IMR-90 (cell line): Measurements from ENCODE around the gene CPLX3. TPM values are rescaled to one million over a fixed set of nuclear protein-coding genes. Genes with fewer than 3 reads are reported as not detected.

Source experiments
- ATAC-seq: fragments of 200-7000 bp; cut with Tn5 transposase; 2 replicates; pipeline ENCODE4 v1.9.1; 2020; ENCODE audit warnings: low read depth, mild to moderate bottlenecking, moderate library complexity
- BruUV-seq: library from RNA; stranded (reverse); fragments of 400-500 nt; replicated peaks from 2 replicates; lab custom pipeline; 2021; lab: Mats Ljungman, UMichigan
- CTCF ChIA-PET: fragments of 300-600 bp; formaldehyde crosslinking; extraction: SDS; loops from one replicate; lab custom pipeline; 2021; ENCODE audit warnings: antibody characterized with exemption; lab: Yijun Ruan, JAX
- POLR2A ChIA-PET: fragments of 300-600 bp; sonication (Branson Sonifier 250); formaldehyde crosslinking; loops from one replicate; lab custom pipeline; 2022; ENCODE audit warnings: antibody characterized with exemption; ENCODE audit not compliant: unreplicated experiment; lab: Charles Lee
- DNase-seq: peaks from one replicate; pipeline ENCODE4 v3.0.0; 2013
- H2AFZ ChIP-seq: replicated peaks from 2 replicates; pipeline ENCODE3; 2013; ENCODE audit warnings: low read length, mild to moderate bottlenecking; ENCODE audit not compliant: poor library complexity
- H2AK5ac ChIP-seq: 2 replicates; pipeline ENCODE4 v1.6.1; 2013; ENCODE audit warnings: low read depth, low read length, inconsistent platforms
- H2AK9ac ChIP-seq: replicated peaks from 2 replicates; pipeline ENCODE3; 2013; ENCODE audit warnings: mild to moderate bottlenecking, low read depth, low read length, moderate library complexity; ENCODE audit not compliant: poor library complexity
- H2BK120ac ChIP-seq: 2 replicates; pipeline ENCODE4 v1.6.1; 2013; ENCODE audit warnings: low read depth, low read length, inconsistent platforms
- H2BK15ac ChIP-seq: 3 replicates; pipeline ENCODE4 v1.6.1; 2013; ENCODE audit warnings: low read depth, low read length, inconsistent platforms
- H2BK20ac ChIP-seq: 2 replicates; pipeline ENCODE4 v1.6.1; 2013; ENCODE audit warnings: low read depth, mild to moderate bottlenecking, inconsistent platforms, low read length, moderate library complexity
- H2BK5ac ChIP-seq: 2 replicates; pipeline ENCODE4 v1.6.1; 2013; ENCODE audit warnings: mild to moderate bottlenecking, low read depth, low read length, inconsistent platforms; ENCODE audit not compliant: poor library complexity, severe bottlenecking
- H3K14ac ChIP-seq: replicated peaks from 2 replicates; pipeline ENCODE4 v1.6.1; 2013; ENCODE audit warnings: low read depth, low read length, inconsistent platforms
- H3K18ac ChIP-seq: 2 replicates; pipeline ENCODE4 v1.6.1; 2013; ENCODE audit warnings: low read depth, low read length, control low read depth
- H3K23ac ChIP-seq: 2 replicates; pipeline ENCODE4 v1.6.1; 2013; ENCODE audit warnings: low read depth, low read length, inconsistent platforms
- H3K27ac ChIP-seq: 2 replicates; pipeline ENCODE4 v1.5.1; 2013; ENCODE audit warnings: mild to moderate bottlenecking, control low read depth, low read length; ENCODE audit not compliant: insufficient read depth
- H3K27me3 ChIP-seq: 2 replicates; pipeline ENCODE4 v1.6.1; 2013; ENCODE audit warnings: low read length; ENCODE audit not compliant: control insufficient read depth, insufficient read depth
- H3K36me3 ChIP-seq: 2 replicates; pipeline ENCODE4 v1.6.1; 2013; ENCODE audit warnings: low read length, mixed read lengths; ENCODE audit not compliant: control insufficient read depth, insufficient read depth
- H3K4ac ChIP-seq: 2 replicates; pipeline ENCODE4 v1.6.1; 2013; ENCODE audit warnings: low read depth, low read length, inconsistent platforms
- H3K4me1 ChIP-seq: 2 replicates; pipeline ENCODE4 v1.6.1; 2013; ENCODE audit warnings: low read length, mixed read lengths; ENCODE audit not compliant: control insufficient read depth, insufficient read depth
- H3K4me2 ChIP-seq: 2 replicates; pipeline ENCODE4 v1.6.1; 2013; ENCODE audit warnings: low read depth, mild to moderate bottlenecking, control low read depth, low read length, moderate library complexity
- H3K4me3 ChIP-seq: 2 replicates; pipeline ENCODE4 v1.5.1; 2013; ENCODE audit warnings: low read depth, mild to moderate bottlenecking, control low read depth, low read length, moderate library complexity; ENCODE audit not compliant: insufficient read depth
- H3K56ac ChIP-seq: 2 replicates; pipeline ENCODE4 v1.6.1; 2013; ENCODE audit warnings: low read length, inconsistent platforms; ENCODE audit not compliant: insufficient read depth; ENCODE audit errors: extremely low read depth
- H3K79me1 ChIP-seq, 2 experiments: 2 replicates each; pipeline ENCODE4 v1.6.1; 2013; ENCODE audit warnings: low read length in 2 of 2, inconsistent platforms in 1 of 2, low read depth in 1 of 2
- H3K9ac ChIP-seq: 2 replicates; pipeline ENCODE4 v1.6.1; 2013; ENCODE audit warnings: low read depth, low read length, control low read depth
- H3K9me1 ChIP-seq: 2 replicates; pipeline ENCODE4 v1.6.1; 2013; ENCODE audit warnings: low read length, inconsistent platforms; ENCODE audit not compliant: insufficient read depth
- H3K9me3 ChIP-seq: 2 replicates; pipeline ENCODE4 v1.6.1; 2013; ENCODE audit warnings: low read length; ENCODE audit not compliant: control insufficient read depth, insufficient read depth
- H4K20me1 ChIP-seq: 2 replicates; pipeline ENCODE4 v1.6.1; 2013; ENCODE audit warnings: low read length, inconsistent platforms; ENCODE audit not compliant: insufficient read depth
- H4K5ac ChIP-seq: 2 replicates; pipeline ENCODE4 v1.6.1; 2013; ENCODE audit warnings: mild to moderate bottlenecking, low read depth, low read length, control low read depth
- H4K8ac ChIP-seq, 2 experiments: 2 replicates each; pipeline ENCODE4 v1.6.1; 2013; ENCODE audit warnings: low read depth in 2 of 2, low read length in 2 of 2, control low read depth in 1 of 2, inconsistent platforms in 1 of 2
- H4K91ac ChIP-seq: 2 replicates; pipeline ENCODE4 v1.6.1; 2013; ENCODE audit warnings: low read depth, low read length, inconsistent platforms; ENCODE audit not compliant: insufficient read depth
- BHLHE40 ChIP-seq: fragments of 150-350 bp; IDR thresholded peaks from 2 replicates; pipeline ENCODE4 v1.6.1; 2016; ENCODE audit warnings: mild to moderate bottlenecking, low read depth, low read length
- CEBPB ChIP-seq: IDR thresholded peaks from 2 replicates; pipeline ENCODE4 v1.6.1; 2012; ENCODE audit warnings: low read depth, low read length, improper control_type of control experiment
- CHD1 ChIP-seq: IDR thresholded peaks from 2 replicates; pipeline ENCODE4 v1.6.1; 2012; ENCODE audit warnings: low read depth, low read length, improper control_type of control experiment
- CTCF ChIP-seq: conservative IDR thresholded peaks from 2 replicates; pipeline ENCODE4 v1.5.1; 2012; ENCODE audit warnings: mild to moderate bottlenecking, low read depth, low read length, improper control_type of control experiment
- MAFK ChIP-seq: IDR thresholded peaks from 2 replicates; pipeline ENCODE4 v1.6.1; 2012; ENCODE audit warnings: low read depth, low read length, improper control_type of control experiment
- MAZ ChIP-seq: IDR thresholded peaks from 2 replicates; pipeline ENCODE4 v1.6.1; 2012; ENCODE audit warnings: low read depth, mild to moderate bottlenecking, low read length, improper control_type of control experiment, moderate library complexity, borderline replicate concordance
- NFE2L2 ChIP-seq: fragments of 150-350 bp; IDR thresholded peaks from 2 replicates; pipeline ENCODE4 v1.6.1; 2016; ENCODE audit warnings: low read depth, mild to moderate bottlenecking, low read length
- POLR2A ChIP-seq: IDR thresholded peaks from 2 replicates; pipeline ENCODE4 v1.6.1; 2012; ENCODE audit warnings: mild to moderate bottlenecking, low read depth, low read length
- RAD21 ChIP-seq: IDR thresholded peaks from 2 replicates; pipeline ENCODE4 v1.6.1; 2012; ENCODE audit warnings: low read length, improper control_type of control experiment
- RCOR1 ChIP-seq: IDR thresholded peaks from 2 replicates; pipeline ENCODE4 v1.6.1; 2012; ENCODE audit warnings: mild to moderate bottlenecking, low read length, improper control_type of control experiment; ENCODE audit not compliant: insufficient replicate concordance
- RFX5 ChIP-seq: IDR thresholded peaks from 2 replicates; pipeline ENCODE4 v1.8.0; 2012; ENCODE audit warnings: low read depth, mild to moderate bottlenecking, low read length, moderate library complexity
- SMC3 ChIP-seq: fragments of 150-350 bp; IDR thresholded peaks from 2 replicates; pipeline ENCODE4 v1.6.1; 2016; ENCODE audit warnings: low read depth, mild to moderate bottlenecking, antibody characterized with exemption, low read length, moderate library complexity
- USF2 ChIP-seq: fragments of 150-350 bp; IDR thresholded peaks from 2 replicates; pipeline ENCODE4 v1.6.1; 2017; ENCODE audit warnings: mild to moderate bottlenecking, antibody characterized with exemption, low read length, low read depth
- WGBS, 2 experiments: methylation state at CpG; one replicate each; pipeline versions ENCODE4 v1.1.5 to v1.1.7; 2013; ENCODE audit warnings: missing lambda C conversion rate in 2 of 2; ENCODE audit not compliant: insufficient read length in 1 of 2; ENCODE audit errors: extremely low coverage in 2 of 2; 5-methylcytosine and 5-hydroxymethylcytosine counted together
- dilution Hi-C: fragments of 300-500 bp; cut with HindIII; formaldehyde crosslinking; loops from one replicate; pipeline ENCODE4 v1.14.3; 2018; ENCODE audit warnings: low sequenced_read_pairs; ENCODE audit not compliant: unreplicated experiment
- in situ Hi-C: fragments of 300-500 bp; cut with MboI; formaldehyde crosslinking; loops from 3 replicates; pipeline ENCODE4 v1.14.3; 2019; ENCODE audit warnings: low sequenced_read_pairs, inconsistent platforms, mixed read lengths
- intact Hi-C: fragments of 100-400 bp; cut with micrococcal nuclease; formaldehyde crosslinking; loops from 2 replicates; pipeline ENCODE4 v1.10.0; 2022
- polyA plus RNA-seq, 3 experiments: library from polyadenylated mRNA; depleted of rRNA; stranded (reverse); fragments of >200 nt; gene quantifications; 2 replicates each; pipeline ENCODE4 v1.2.3, GENCODE V29; 2012; ENCODE audit warnings: low replicate concordance in 1 of 3
- total RNA-seq: library from RNA; depleted of rRNA; stranded (reverse); fragments of >200 nt; gene quantifications from 2 replicates; pipeline ENCODE4 v1.2.3, GENCODE V29; 2012

Gene CPLX3
- total and polyA plus RNA-seq, 2 of the 4 experiments (the other 2 are of a cell fraction), result not detected

- TF ChIP-seq CEBPB (no peak), NFE2L2 (no peak)
Observed at GRCh38 chr15:74794248-74794969, 32.0 kb upstream of the CPLX3 start (continued).

GRCh38 chr15:74794970-74795349, 31.5 kb upstream of the CPLX3 start:
- no peak overlapping the region; the same call in 1 of the 2 replicates for H3K23ac ChIP-seq
- no peak overlapping the region for H2AK9ac ChIP-seq
- BruUV-seq, result no TSS peak
- no peak overlapping the region for H2BK15ac ChIP-seq
- dilution Hi-C loops, result no loop called here
- H4K91ac ChIP-seq, result no peak overlapping the region
- H2AK5ac ChIP-seq, result no peak overlapping the region
- 95% methylated on average over 4 of the region's 9 CpGs; no CpG with 5 or more reads in 1 of the 2 experiments for WGBS, 2 experiments
- intact Hi-C loops, result no loop called here
- no peak overlapping the region for H3K18ac ChIP-seq
- H3K9me1 ChIP-seq, result peaks cover 22% of the 10 kb centered on the region
- H4K20me1 ChIP-seq, result peaks cover 89% of the 10 kb centered on the region
- no peak overlapping the region for H2AFZ ChIP-seq
- H4K8ac ChIP-seq, result no peak overlapping the region
- no peak for TF ChIP-seq RAD21
- TF ChIP-seq RFX5, result no peak
- TF ChIP-seq USF2, result no peak
- TF ChIP-seq CTCF, result no peak
- no peak for TF ChIP-seq BHLHE40
- no peak for TF ChIP-seq NFE2L2
- no peak for TF ChIP-seq MAZ
- TF ChIP-seq RCOR1, result no peak
- TF ChIP-seq SMC3, result no peak
- TF ChIP-seq POLR2A, result no peak
- no peak for TF ChIP-seq CEBPB
- TF ChIP-seq MAFK, result no peak
- no peak for TF ChIP-seq CHD1
- no peak overlapping the region for H2BK120ac ChIP-seq
- DNase-seq, result no peak
- H3K9me3 ChIP-seq, result no peaks in the 10 kb centered on the region
- H2BK20ac ChIP-seq, result no peak overlapping the region
- H3K4ac ChIP-seq, result no peak overlapping the region
- H3K27ac ChIP-seq, result no peak overlapping the region
- ChIA-PET POLR2A (no interaction called here), CTCF (no interaction called here)
- peaks cover 13% of the 10 kb centered on the region for H3K36me3 ChIP-seq
- H3K79me1 ChIP-seq, result peaks cover 22 to 86% of the 10 kb centered on the region in 2 experiments
- no peak overlapping the region for H3K9ac ChIP-seq
- no peak overlapping the region for H4K5ac ChIP-seq
- H3K27me3 ChIP-seq, result no peaks in the 10 kb centered on the region
- H3K14ac ChIP-seq, result no peak overlapping the region
- no peak overlapping the region for H2BK5ac ChIP-seq
- H3K4me3 ChIP-seq, result no peak overlapping the region
- in situ Hi-C loops, result no loop called here
- H3K56ac ChIP-seq, result no peak overlapping the region
- H3K4me2 ChIP-seq, result no peak overlapping the region
- ATAC-seq, result no peak
- peaks cover 9% of the 10 kb centered on the region for H3K4me1 ChIP-seq
